ENCODE results near the gene NPTN.

Gene NPTN

GRCh38 chr15:73631915-73632669, 1.1 kb downstream of the NPTN start:
- DNase-seq = no peak

- no peak for DNase-seq
Observed at GRCh38 chr15:73630921-73631362, 2.2 kb downstream of the NPTN start.

GRCh38 chr15:73629798-73630429, 3.3 kb downstream of the NPTN start:
- no peak for DNase-seq

GRCh38 chr15:73628976-73629797, 4.0 kb downstream of the NPTN start:
- no peak for DNase-seq

GRCh38 chr15:73628102-73628501, 5.1 kb downstream of the NPTN start:
- no peak for DNase-seq

- DNase-seq = no peak
Observed at GRCh38 chr15:73626072-73626471, 7.1 kb downstream of the NPTN start.

- DNase-seq = no peak
Observed at GRCh38 chr15:73624530-73624929, 8.7 kb downstream of the NPTN start.

- DNase-seq = no peak
Observed at GRCh38 chr15:73621286-73621826, 11.8 kb downstream of the NPTN start.

- DNase-seq = no peak
Observed at GRCh38 chr15:73620078-73620477, 13.1 kb downstream of the NPTN start.

GRCh38 chr15:73617913-73618312, 15.3 kb downstream of the NPTN start:
- no peak for DNase-seq

- no peak for DNase-seq
Observed at GRCh38 chr15:73617301-73617831, 15.8 kb downstream of the NPTN start.

GRCh38 chr15:73608941-73609340, 24.2 kb downstream of the NPTN start:
- DNase-seq = no peak

GRCh38 chr15:73608475-73608874, 24.7 kb downstream of the NPTN start:
- no peak for DNase-seq

- no peak for DNase-seq
Observed at GRCh38 chr15:73607843-73608242, 25.3 kb downstream of the NPTN start.

GRCh38 chr15:73607405-73607804, 25.8 kb downstream of the NPTN start:
- DNase-seq = no peak

- DNase-seq = no peak
Observed at GRCh38 chr15:73605759-73606436, 27.3 kb downstream of the NPTN start.

GRCh38 chr15:73604477-73604876, 28.7 kb downstream of the NPTN start:
- no peak for DNase-seq

- DNase-seq = no peak
Observed at GRCh38 chr15:73602992-73603391, 30.2 kb downstream of the NPTN start.

GRCh38 chr15:73602446-73602843, 30.7 kb downstream of the NPTN start:
- DNase-seq = no peak

GRCh38 chr15:73601451-73602445, 31.4 kb downstream of the NPTN start:
- DNase-seq = no peak
